ENCODE measurements around the gene RASSF4. TPM values are rescaled to one million over a fixed set of nuclear protein-coding genes. Genes with fewer than 3 reads are reported as not detected.

Gene RASSF4
- total RNA-seq, 3 donors from 2014 or later = 20.0 to 50.6 (median 32.3) TPM

DNA sequence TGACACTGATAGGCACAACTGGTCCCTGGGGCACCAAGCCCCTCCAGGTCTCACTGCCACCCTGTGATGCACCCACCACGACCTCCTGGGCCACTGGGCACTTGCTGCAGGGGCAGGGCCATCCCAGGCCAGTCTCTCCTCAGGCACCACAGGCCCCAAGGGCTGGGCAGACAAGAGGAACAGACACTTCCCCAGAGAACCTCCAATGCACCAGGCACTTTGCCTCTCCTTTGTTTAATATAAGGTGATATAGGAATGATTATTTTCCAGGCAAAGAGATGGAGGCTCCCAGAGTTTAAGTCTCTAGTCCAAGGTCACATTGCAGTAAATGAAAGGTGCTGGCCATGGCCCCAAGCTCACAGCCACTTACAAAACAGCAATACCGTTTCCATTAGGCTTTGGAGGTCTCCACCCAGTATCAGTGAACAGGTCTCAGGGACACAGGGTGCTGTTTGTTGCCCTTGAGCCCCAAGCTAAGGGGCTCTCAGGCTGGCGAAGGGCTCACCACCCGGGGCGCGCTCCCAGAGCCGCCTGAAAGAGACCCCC is 14.6 kb downstream of the RASSF4 start:
- H3K36me3 ChIP-seq (ENCODE audit: low read depth) = no peaks in the 10 kb centered on the region
- ATAC-seq = peak; percentile 4

DNA sequence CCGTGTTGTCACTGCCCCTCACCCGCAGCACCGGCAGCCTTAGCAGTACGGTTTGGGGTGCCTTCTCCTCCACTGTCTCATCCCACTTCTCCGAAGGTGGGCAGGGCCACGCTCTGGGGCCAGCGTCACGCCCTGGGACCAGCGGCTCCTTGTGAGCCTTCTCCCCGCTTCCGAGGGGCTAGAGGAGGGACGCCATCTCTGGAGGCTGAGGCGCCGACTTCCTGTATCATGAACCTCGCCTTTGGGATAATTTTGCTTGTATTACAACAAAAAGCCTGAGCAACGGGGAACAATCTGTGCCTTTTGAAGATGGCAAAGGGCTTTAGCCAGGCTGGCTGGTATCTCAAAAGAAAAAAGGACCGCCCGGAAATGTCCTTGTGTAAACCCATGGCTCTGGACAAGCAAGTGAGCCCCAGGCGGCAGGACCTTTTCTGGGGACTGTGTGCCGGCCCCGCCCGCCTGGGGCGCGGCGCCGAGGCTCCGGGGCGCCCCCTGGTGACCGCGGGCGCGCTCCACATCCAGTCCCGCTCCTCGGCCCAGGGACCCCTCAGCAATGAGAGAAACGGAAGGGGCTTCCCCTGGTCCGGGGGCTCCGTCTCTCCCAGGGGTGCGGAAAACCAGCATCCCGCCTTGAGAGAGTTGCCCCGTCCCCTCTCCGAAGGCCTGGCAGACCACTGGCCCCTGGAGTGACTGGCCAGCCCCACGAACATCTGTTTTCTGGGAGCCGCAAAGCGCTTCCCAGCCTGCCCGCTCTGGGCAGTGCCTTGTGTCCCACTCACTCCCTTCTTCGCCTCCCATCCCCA is 15.2 kb downstream of the RASSF4 start:
- Histone ChIP-seq H3K4me3 (no peak overlapping the region), H3K4me1 (ENCODE audit: low read depth) (peaks cover 24% of the 10 kb centered on the region), H3K9me3 (no peaks in the 10 kb centered on the region), H3K36me3 (ENCODE audit: low read depth) (no peaks in the 10 kb centered on the region)
- DNase-seq (peak; percentile 79 to 86 (median 80)), ATAC-seq (peak; percentile 87)
- intact Hi-C loops (cut with DNase I, micrococcal nuclease) = loop anchor here in 1 of 2 donors (2.0 kb wide), 1 partner anchor 42 kb away; no protein-coding TSS in a partner anchor
- TF ChIP-seq, protein P1, sequence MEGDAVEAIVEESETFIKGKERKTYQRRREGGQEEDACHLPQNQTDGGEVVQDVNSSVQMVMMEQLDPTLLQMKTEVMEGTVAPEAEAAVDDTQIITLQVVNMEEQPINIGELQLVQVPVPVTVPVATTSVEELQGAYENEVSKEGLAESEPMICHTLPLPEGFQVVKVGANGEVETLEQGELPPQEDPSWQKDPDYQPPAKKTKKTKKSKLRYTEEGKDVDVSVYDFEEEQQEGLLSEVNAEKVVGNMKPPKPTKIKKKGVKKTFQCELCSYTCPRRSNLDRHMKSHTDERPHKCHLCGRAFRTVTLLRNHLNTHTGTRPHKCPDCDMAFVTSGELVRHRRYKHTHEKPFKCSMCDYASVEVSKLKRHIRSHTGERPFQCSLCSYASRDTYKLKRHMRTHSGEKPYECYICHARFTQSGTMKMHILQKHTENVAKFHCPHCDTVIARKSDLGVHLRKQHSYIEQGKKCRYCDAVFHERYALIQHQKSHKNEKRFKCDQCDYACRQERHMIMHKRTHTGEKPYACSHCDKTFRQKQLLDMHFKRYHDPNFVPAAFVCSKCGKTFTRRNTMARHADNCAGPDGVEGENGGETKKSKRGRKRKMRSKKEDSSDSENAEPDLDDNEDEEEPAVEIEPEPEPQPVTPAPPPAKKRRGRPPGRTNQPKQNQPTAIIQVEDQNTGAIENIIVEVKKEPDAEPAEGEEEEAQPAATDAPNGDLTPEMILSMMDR (IDR thresholded peaks at IDR 0.05) = peak; percentile 93

More for the DNA sequence above, 14.6 kb downstream of the RASSF4 start:
- no peaks in the 10 kb centered on the region for H3K9me3 ChIP-seq
- intact Hi-C loops (cut with DNase I, micrococcal nuclease) = loop anchor here in 1 of 2 donors (2.0 kb wide), 1 partner anchor 41 kb away; no protein-coding TSS in a partner anchor
- peak in 2 of 3 donors; percentile 48 to 59 for DNase-seq
- H3K4me1 ChIP-seq (ENCODE audit: low read depth) = peaks cover 24% of the 10 kb centered on the region
- TF ChIP-seq, protein P1 (IDR thresholded peaks at IDR 0.05) = no peak
- H3K4me3 ChIP-seq = no peak overlapping the region

DNA sequence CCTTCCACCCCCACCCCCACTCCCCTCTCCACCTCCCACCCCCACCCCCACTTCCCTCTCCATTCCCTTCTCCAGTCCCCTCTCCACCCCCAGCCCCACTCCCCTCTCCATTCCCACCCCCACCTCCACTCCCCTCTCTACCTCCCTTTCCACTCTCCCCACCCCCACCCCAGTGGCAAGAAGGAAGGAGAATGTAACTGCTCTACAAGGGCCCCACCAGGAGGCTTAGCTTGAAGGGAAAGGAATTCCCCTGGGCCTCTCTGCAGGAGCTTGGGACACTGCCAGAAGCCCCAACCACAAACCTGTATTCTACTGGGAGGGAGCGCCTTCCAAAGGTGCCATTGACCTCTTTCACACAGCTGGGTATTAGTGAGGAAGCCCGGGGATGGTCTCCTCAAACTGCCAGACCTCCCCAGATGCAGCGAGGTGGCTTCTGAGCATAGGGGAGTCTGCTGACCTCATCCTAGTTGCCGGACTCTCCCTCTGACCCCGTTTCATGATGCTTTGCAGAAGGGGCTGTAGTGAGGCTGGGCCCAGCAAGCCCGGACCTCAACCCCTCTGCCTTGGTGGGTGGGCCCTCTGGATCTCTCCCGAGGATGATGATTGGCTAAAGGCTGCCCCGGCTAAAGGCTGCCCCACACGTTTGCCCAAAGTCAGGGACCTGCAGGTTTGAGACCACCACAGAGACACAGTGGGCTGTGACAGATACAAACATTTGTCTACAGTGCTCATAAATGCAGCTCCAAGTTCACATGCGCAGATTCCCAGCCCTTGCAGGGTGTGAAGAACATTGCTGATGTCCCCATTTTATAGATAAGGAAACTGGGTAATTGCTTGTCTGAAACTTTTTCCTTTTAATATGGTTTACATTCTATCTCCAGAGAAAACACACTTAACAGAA is 16.1 kb downstream of the RASSF4 start:
- ATAC-seq = no peak

DNA sequence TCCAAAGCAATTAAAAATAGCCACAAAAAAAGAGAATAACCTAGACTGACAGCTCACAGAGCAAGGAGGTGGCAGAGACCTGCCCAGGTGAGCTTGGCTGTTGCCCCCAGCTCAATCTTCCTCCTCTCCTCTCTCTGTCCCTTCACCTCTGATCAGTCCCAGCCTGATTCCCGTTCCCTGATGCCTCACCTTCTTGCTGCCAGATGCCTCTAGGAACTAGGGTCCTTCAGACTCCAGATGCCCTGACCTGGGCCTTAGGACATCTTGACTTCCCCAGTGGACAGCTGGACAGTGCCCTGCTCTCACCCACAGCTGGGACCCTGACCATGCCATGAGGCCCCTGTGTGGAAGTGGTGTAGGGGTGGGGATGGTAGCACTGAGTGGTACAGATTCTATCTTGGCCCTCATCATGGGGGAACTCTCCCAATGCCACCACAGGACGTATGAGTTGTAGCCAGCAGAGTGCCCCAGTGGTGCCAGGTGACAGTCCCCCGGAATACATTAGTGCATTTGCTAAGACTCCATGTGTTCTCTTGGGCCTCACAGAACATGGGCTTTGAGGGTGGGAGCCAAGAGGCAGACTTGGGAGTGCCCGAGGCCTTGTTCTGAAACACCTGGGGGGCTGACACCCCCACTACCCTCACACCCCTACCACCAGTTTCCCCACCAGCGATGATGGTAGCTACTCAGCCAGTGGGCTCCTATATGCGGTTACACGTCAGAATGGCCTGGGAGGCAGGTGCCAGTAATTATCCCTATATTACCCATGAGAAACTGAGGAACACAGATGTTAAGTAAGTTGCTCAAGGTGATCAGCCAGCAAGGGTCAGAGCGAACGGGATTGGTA is 17.0 kb downstream of the RASSF4 start:
- H3K9me3 ChIP-seq = no peaks in the 10 kb centered on the region
- H3K4me1 ChIP-seq (ENCODE audit: low read depth) = peaks cover 35% of the 10 kb centered on the region
- no peaks in the 10 kb centered on the region for H3K36me3 ChIP-seq (ENCODE audit: low read depth)
- no peak for ATAC-seq
- TF ChIP-seq, protein P1 (IDR thresholded peaks at IDR 0.05) = no peak
- intact Hi-C loops (cut with DNase I, micrococcal nuclease) = no loop called here
- DNase-seq = no peak
- no peak overlapping the region for H3K4me3 ChIP-seq

More for the DNA sequence above, 16.1 kb downstream of the RASSF4 start:
- no peaks in the 10 kb centered on the region for H3K36me3 ChIP-seq (ENCODE audit: low read depth)
- intact Hi-C loops (cut with DNase I, micrococcal nuclease) = loop anchor here in 1 of 2 donors (2.0 kb wide), 1 partner anchor 43 kb away; no protein-coding TSS in a partner anchor
- H3K9me3 ChIP-seq = no peaks in the 10 kb centered on the region
- TF ChIP-seq, protein P1 (IDR thresholded peaks at IDR 0.05) = no peak
- peaks cover 28% of the 10 kb centered on the region for H3K4me1 ChIP-seq (ENCODE audit: low read depth)
- peak in 1 of 3 donors; percentile 58 for DNase-seq
- no peak overlapping the region for H3K4me3 ChIP-seq

Data from mucosa of descending colon (tissue), 3 donors.